ENCODE results near the gene DBX2.
"Not testable (repeated sequence)": the region's sequence is repeated elsewhere in the genome, so short reads cannot be mapped to it uniquely, and the experiment has no call there.

The DBX2 gene

DNA sequence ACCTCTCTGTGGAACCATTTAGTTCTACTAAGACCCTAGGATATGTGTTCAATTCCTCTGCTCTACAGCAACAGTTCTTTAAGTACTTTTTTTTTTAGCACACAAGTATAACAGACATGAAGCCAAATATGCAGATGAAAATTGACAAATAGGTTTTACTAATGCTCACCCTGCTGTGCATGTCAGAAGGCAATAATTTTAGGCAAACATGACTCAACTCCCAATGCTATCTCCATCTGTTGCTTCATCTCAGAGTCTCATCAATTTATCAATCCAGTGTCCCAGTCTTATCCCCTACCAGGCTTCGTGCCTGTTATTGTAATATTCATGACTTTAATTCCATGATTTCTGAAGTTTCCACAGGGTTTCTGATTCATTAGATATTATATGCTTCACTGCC is 57.7 kb downstream of the DBX2 start:
- Histone ChIP-seq H3K9ac (no peak overlapping the region), H3K27me3 (ENCODE audit: control insufficient read depth, insufficient read depth, low read length) (no peaks in the 10 kb centered on the region), H3K4me2 (ENCODE audit: low read length) (no peak overlapping the region), H3K9me3 (ENCODE audit: control insufficient read depth, low read length) (no peaks in the 10 kb centered on the region), H3K4me3 (ENCODE audit: low read depth, low read length) (no peak overlapping the region), H3K79me2 (no peaks in the 10 kb centered on the region), H3K4me1 (no peaks in the 10 kb centered on the region), H3K36me3 (ENCODE audit: control insufficient read depth, insufficient read depth, low read length) (no peaks in the 10 kb centered on the region), H2AFZ (no peak overlapping the region), H3K27ac (no peak overlapping the region)
- TF ChIP-seq, protein P1, sequence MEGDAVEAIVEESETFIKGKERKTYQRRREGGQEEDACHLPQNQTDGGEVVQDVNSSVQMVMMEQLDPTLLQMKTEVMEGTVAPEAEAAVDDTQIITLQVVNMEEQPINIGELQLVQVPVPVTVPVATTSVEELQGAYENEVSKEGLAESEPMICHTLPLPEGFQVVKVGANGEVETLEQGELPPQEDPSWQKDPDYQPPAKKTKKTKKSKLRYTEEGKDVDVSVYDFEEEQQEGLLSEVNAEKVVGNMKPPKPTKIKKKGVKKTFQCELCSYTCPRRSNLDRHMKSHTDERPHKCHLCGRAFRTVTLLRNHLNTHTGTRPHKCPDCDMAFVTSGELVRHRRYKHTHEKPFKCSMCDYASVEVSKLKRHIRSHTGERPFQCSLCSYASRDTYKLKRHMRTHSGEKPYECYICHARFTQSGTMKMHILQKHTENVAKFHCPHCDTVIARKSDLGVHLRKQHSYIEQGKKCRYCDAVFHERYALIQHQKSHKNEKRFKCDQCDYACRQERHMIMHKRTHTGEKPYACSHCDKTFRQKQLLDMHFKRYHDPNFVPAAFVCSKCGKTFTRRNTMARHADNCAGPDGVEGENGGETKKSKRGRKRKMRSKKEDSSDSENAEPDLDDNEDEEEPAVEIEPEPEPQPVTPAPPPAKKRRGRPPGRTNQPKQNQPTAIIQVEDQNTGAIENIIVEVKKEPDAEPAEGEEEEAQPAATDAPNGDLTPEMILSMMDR (IDR thresholded peaks at IDR 0.05): no peak

DNA sequence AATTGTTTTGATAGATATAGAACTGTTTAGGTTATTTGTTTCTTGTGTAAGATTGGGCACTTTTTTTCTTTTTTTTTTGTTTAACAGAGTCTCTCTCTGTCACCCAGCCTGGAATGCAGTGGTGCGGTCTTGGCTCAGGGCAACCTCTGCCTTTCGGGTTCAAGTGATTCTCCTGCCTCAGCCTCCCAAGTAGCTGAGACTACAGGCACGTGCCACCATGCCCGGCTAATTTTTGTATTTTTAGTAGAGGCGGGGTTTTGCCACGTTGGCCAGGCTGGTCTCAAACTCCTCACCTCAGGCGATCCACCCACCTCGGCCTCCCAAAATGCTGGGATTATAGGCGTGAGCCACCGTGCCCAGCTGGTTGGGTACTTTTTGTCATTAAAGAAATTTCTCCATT is 66.0 kb downstream of the DBX2 start:
- not testable (repeated sequence) for H3K9me3 ChIP-seq (ENCODE audit: control insufficient read depth, low read length); H3K4me2 ChIP-seq (ENCODE audit: low read length); H3K36me3 ChIP-seq (ENCODE audit: control insufficient read depth, insufficient read depth, low read length); H2AFZ ChIP-seq; H3K27me3 ChIP-seq (ENCODE audit: control insufficient read depth, insufficient read depth, low read length); H3K27ac ChIP-seq; H3K9ac ChIP-seq; H3K4me3 ChIP-seq (ENCODE audit: low read depth, low read length); H3K4me1 ChIP-seq; H3K79me2 ChIP-seq

DNA sequence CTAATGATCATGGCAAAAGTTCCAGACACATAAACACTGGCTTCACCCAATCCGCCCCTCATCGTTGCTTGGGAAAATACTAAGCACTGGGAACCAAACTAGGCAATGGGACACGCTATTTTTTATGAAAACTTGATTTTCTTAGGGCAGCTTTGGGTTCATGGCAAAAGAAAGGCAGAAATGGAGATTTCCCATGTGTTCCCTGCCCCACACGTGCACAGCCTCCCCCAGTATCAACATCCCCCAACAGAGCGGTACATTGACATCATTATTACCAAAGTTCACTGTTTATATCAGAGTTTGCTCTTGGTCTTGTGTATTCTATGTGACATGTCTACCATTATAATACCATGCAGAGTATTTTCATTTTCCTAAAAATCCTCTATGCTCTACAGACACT is 71.0 kb downstream of the DBX2 start:
- Histone ChIP-seq H3K79me2 (no peaks in the 10 kb centered on the region), H3K9ac (no peak overlapping the region), H3K9me3 (ENCODE audit: control insufficient read depth, low read length) (no peaks in the 10 kb centered on the region), H3K27me3 (ENCODE audit: control insufficient read depth, insufficient read depth, low read length) (no peaks in the 10 kb centered on the region), H3K36me3 (ENCODE audit: control insufficient read depth, insufficient read depth, low read length) (no peaks in the 10 kb centered on the region), H3K27ac (no peak overlapping the region), H2AFZ (no peak overlapping the region), H3K4me3 (ENCODE audit: low read depth, low read length) (no peak overlapping the region), H3K4me2 (ENCODE audit: low read length) (no peak overlapping the region), H3K4me1 (no peaks in the 10 kb centered on the region)
- TF ChIP-seq, protein P1 (IDR thresholded peaks at IDR 0.05): no peak

DNA sequence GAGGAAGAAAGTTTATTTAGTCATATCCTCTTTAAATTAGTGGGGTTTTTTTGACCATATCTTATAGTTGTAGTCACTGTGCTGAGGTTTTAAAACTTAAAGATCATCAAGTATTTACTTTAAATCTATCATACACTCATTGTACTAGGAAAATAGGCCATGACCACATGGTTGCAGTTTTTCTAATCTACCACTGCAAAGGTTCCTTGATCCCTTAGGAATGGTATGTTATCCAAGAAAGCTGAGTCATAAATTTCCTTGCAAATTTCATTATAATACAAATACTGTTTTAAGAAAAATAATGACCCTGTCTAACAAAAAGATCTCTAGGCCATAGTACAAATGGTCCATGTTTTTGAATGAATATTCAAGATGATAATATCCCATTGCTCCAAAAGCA is 74.7 kb downstream of the DBX2 start:
- Histone ChIP-seq H3K27ac (no peak overlapping the region), H2AFZ (no peak overlapping the region), H3K36me3 (ENCODE audit: control insufficient read depth, insufficient read depth, low read length) (peaks cover 2% of the 10 kb centered on the region), H3K9ac (no peak overlapping the region), H3K4me1 (no peaks in the 10 kb centered on the region), H3K27me3 (ENCODE audit: control insufficient read depth, insufficient read depth, low read length) (no peaks in the 10 kb centered on the region), H3K4me3 (ENCODE audit: low read depth, low read length) (no peak overlapping the region), H3K4me2 (ENCODE audit: low read length) (no peak overlapping the region), H3K9me3 (ENCODE audit: control insufficient read depth, low read length) (no peaks in the 10 kb centered on the region), H3K79me2 (no peaks in the 10 kb centered on the region)
- TF ChIP-seq, protein P1 (IDR thresholded peaks at IDR 0.05): no peak

DNA sequence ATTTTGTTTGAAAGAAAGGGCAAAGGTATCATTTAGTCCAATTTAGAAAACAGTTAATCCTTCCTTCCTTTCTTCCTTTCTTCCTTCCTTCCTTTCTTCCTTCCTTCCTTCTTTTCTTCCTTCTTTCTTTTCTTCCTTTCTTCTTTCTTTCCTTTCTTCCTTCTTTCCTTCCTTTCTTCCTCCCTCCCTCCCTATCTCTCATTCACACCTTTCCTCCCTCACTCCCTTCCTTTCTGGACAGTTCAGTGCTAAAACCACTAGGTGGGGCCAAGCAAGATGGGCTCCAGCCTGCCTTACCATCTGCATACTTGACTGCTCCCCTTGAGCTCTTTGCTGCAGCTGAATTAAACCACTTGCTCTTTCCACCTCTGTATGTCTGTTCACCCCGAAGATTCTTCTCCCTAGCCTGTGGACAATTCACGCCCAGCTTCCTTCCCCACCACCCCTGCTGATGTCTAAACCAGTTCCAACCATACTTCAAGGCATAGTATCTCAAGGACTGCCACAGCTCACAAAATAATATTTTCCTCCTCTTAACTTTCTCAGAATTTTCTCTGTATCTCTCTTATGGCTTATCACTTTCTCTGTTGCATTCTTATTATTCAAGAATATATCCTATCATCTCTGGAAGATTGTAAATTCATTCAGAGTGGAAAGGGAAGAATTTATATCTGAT is 78.0 kb downstream of the DBX2 start:
- Histone ChIP-seq H3K4me3 (ENCODE audit: low read depth, low read length) (no peak overlapping the region), H3K9ac (no peak overlapping the region), H3K79me2 (no peaks in the 10 kb centered on the region), H3K4me1 (no peaks in the 10 kb centered on the region), H3K36me3 (ENCODE audit: control insufficient read depth, insufficient read depth, low read length) (peaks cover 2% of the 10 kb centered on the region), H2AFZ (no peak overlapping the region), H3K27me3 (ENCODE audit: control insufficient read depth, insufficient read depth, low read length) (no peaks in the 10 kb centered on the region), H3K4me2 (ENCODE audit: low read length) (no peak overlapping the region), H3K9me3 (ENCODE audit: control insufficient read depth, low read length) (no peaks in the 10 kb centered on the region), H3K27ac (no peak overlapping the region)
- TF ChIP-seq, protein P1 (IDR thresholded peaks at IDR 0.05): no peak

All from parathyroid adenoma (tissue), 2 donors.